SHP77 (cell line): ENCODE data around the gene PTPN13.
"Not testable (repeated sequence)": the region's sequence is repeated elsewhere in the genome, so short reads cannot be mapped to it uniquely, and the experiment has no call there.

Source experiments
- DNase-seq, 2 experiments: peaks; one replicate each; lab custom pipeline; 2025; lab: John Stamatoyannopoulos, UW

Gene PTPN13

GRCh38 chr4:86717651-86718050 is 123.5 kb downstream of the PTPN13 start:
- DNase-seq: no peak

- no peak for DNase-seq
These were observed 124.0 kb downstream of the PTPN13 start for GRCh38 chr4:86718152-86718551.

- not testable (repeated sequence) for DNase-seq
These were observed 125.0 kb downstream of the PTPN13 start for GRCh38 chr4:86719149-86719548.

GRCh38 chr4:86720508-86721068 is 126.5 kb downstream of the PTPN13 start:
- DNase-seq: no peak

- DNase-seq: no peak
These were observed 127.3 kb downstream of the PTPN13 start for GRCh38 chr4:86721412-86721811.

- peak in 1 of 2 experiments; percentile 6 for DNase-seq
These were observed 136.2 kb downstream of the PTPN13 start for GRCh38 chr4:86730310-86730709.

- no peak for DNase-seq
These were observed 143.1 kb downstream of the PTPN13 start for GRCh38 chr4:86737244-86737643.

GRCh38 chr4:86741846-86742245 is 147.7 kb downstream of the PTPN13 start:
- DNase-seq: no peak

- DNase-seq: no peak
These were observed 150.5 kb downstream of the PTPN13 start for GRCh38 chr4:86744570-86744969.

- no peak for DNase-seq
These were observed 155.0 kb downstream of the PTPN13 start for GRCh38 chr4:86749121-86749520.

GRCh38 chr4:86755388-86755787 is 161.3 kb downstream of the PTPN13 start:
- no peak for DNase-seq

- DNase-seq: no peak
These were observed 163.4 kb downstream of the PTPN13 start for GRCh38 chr4:86757468-86757867.

GRCh38 chr4:86759298-86759697 is 165.2 kb downstream of the PTPN13 start:
- no peak for DNase-seq

- DNase-seq: no peak
These were observed 168.5 kb downstream of the PTPN13 start for GRCh38 chr4:86762649-86763048.

- no peak for DNase-seq
These were observed 175.7 kb downstream of the PTPN13 start for GRCh38 chr4:86769794-86770193.

- DNase-seq: no peak
These were observed 177.0 kb downstream of the PTPN13 start for GRCh38 chr4:86771141-86771540.

GRCh38 chr4:86775061-86775460 is 180.9 kb downstream of the PTPN13 start:
- DNase-seq: no peak

GRCh38 chr4:86778175-86778574 is 184.1 kb downstream of the PTPN13 start:
- DNase-seq: no peak

- DNase-seq: no peak
These were observed 194.7 kb downstream of the PTPN13 start for GRCh38 chr4:86788826-86789225.

GRCh38 chr4:86791126-86791525 is 197.0 kb downstream of the PTPN13 start:
- peak in 1 of 2 experiments; percentile 9 for DNase-seq

GRCh38 chr4:86809809-86810208 is 215.7 kb downstream of the PTPN13 start:
- DNase-seq: no peak

GRCh38 chr4:86810847-86811246 is 216.7 kb downstream of the PTPN13 start:
- no peak for DNase-seq

- no peak for DNase-seq
These were observed 221.5 kb downstream of the PTPN13 start for GRCh38 chr4:86815653-86816052.

GRCh38 chr4:86816501-86817273 is 222.6 kb downstream of the PTPN13 start:
- no peak for DNase-seq
